Measurements from ENCODE around the gene LPAR3. TPM values are rescaled to one million over a fixed set of nuclear protein-coding genes. Genes with fewer than 3 reads are reported as not detected.

The LPAR3 gene
- total RNA-seq, 4 donors from 2014 or later, result 0.40 to 1.4 (median 0.78) TPM; not detected in 1

DNA sequence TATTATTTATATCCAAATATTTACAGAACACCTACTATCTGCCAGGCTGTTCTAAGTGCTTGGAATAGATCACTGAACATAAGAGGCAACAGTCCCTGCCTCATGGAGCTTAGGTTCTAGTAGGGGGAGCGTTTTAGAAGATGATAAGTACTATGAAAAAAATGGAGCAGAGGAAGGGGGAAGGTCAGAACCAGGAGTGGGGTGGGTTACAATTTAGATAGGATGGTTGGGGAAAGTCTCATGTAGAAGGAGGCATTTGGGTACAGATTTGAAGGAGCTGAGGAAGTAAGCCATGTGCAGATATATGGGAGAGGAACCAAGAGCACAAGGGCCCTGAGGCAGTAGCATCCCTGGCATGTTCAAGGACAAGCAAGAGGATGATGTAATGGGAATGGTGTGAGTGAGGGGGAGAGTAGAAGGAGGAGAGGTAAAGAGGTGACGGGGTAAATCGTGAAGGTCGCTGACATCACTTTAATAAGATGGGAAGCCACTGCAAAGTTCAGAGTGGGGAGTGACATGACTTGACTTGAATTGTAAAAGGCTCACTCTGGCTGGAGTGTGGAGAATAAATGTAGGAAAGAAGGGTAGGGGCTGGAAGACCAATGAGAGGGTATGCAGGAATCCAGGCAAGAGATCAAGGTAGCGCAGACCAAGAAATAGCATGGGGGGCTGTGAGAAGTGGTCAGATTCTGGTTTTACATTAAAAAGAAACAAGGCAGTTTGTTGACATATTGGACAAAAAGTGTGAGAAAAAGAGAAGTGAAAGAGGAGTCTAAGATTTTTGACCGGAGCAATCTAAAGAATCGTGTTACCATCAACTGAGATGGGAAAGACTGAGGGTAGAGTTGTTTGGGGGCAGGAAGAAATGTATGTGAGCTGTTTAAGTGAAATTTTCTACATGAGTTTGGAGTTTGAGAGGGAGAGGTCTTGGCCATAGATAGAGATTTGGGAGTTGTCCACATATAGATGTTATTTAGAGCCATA lies 92.6 kb downstream of the LPAR3 start:
- H3K27me3 ChIP-seq, result no peaks in the 10 kb centered on the region
- DNase-seq, result no peak
- intact Hi-C loops (cut with DNase I), result no loop called here
- WGBS, 2 donors, result 86 to 90% methylated on average over 7 of the region's 7 CpGs
- no peaks in the 10 kb centered on the region for H3K36me3 ChIP-seq
- no peak overlapping the region for H3K4me3 ChIP-seq (replicated peaks in 1 of 3)
- H3K27ac ChIP-seq, result no peak overlapping the region
- no peaks in the 10 kb centered on the region for H3K9me3 ChIP-seq
- no peaks in the 10 kb centered on the region for H3K4me1 ChIP-seq
- TF ChIP-seq POLR2A (IDR thresholded peaks at IDR 0.05), result no peak

DNA sequence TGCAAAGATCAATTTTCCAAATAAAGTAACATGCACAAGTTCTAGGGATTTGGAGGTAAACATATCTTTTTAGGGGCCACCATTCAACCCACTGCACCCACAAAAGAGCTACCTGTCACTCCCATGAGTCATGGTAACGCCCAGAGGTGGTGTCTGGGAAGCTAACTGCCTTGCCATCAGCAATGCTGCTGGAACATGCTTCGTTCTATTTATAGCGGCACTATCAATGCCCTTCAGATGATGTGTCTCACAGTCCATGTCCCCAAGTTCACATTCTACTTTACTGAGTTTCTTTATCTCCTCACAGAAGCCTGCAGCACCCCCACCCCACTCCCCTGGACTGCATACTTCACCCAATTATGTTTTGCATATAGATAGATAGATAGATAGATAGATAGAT lies 95.4 kb downstream of the LPAR3 start:
- H3K4me3 ChIP-seq (replicated peaks in 1 of 3), result no peak overlapping the region
- no peaks in the 10 kb centered on the region for H3K4me1 ChIP-seq
- no peaks in the 10 kb centered on the region for H3K27me3 ChIP-seq
- TF ChIP-seq, protein P1, sequence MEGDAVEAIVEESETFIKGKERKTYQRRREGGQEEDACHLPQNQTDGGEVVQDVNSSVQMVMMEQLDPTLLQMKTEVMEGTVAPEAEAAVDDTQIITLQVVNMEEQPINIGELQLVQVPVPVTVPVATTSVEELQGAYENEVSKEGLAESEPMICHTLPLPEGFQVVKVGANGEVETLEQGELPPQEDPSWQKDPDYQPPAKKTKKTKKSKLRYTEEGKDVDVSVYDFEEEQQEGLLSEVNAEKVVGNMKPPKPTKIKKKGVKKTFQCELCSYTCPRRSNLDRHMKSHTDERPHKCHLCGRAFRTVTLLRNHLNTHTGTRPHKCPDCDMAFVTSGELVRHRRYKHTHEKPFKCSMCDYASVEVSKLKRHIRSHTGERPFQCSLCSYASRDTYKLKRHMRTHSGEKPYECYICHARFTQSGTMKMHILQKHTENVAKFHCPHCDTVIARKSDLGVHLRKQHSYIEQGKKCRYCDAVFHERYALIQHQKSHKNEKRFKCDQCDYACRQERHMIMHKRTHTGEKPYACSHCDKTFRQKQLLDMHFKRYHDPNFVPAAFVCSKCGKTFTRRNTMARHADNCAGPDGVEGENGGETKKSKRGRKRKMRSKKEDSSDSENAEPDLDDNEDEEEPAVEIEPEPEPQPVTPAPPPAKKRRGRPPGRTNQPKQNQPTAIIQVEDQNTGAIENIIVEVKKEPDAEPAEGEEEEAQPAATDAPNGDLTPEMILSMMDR (IDR thresholded peaks at IDR 0.05), result no peak
- TF ChIP-seq POLR2A (IDR thresholded peaks at IDR 0.05), result no peak
- no peak for DNase-seq
- intact Hi-C loops (cut with DNase I), result no loop called here
- H3K36me3 ChIP-seq, result no peaks in the 10 kb centered on the region
- 90 to 92% methylated on average over 3 of the region's 3 CpGs for WGBS, 2 donors
- H3K27ac ChIP-seq, result no peak overlapping the region
- no peaks in the 10 kb centered on the region for H3K9me3 ChIP-seq

DNA sequence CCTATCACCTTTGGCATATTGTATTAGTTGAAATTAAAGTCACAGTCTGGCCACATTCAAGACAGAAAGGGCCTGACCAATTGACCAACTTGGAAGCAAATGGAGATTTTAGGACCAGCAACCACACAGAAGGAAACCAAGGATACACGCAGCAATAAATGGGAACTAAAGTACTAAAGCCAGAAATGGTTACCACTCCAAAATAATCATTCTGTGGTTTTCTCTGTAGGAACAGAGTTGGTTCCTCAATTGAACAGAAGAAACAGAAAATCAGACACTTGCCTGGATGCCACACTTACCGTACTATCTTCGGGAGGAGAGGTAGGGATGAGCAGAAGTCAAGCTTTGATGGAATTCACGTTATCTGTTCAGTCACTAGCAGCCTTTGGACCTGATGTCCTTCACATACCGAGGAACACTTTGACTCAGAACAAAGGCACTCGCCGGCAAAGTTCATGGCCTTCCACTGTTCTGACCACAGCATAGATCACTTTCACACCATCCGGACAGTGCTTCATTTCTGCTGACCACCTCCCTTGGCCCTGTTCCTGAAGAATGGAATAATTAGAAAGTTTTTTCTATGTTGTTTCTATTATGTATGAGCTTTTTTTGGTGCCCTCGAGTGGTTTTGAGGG lies 96.9 kb downstream of the LPAR3 start:
- intact Hi-C loops (cut with DNase I), result no loop called here
- H3K36me3 ChIP-seq, result no peaks in the 10 kb centered on the region
- WGBS, 2 donors, result 88 to 91% methylated on average over 9 of the region's 9 CpGs
- H3K4me1 ChIP-seq, result no peaks in the 10 kb centered on the region
- DNase-seq, result no peak
- no peaks in the 10 kb centered on the region for H3K27me3 ChIP-seq
- H3K4me3 ChIP-seq (replicated peaks in 1 of 3), result no peak overlapping the region
- H3K27ac ChIP-seq, result no peak overlapping the region
- H3K9me3 ChIP-seq, result no peaks in the 10 kb centered on the region
- TF ChIP-seq POLR2A (IDR thresholded peaks at IDR 0.05), result no peak
- TF ChIP-seq, protein P1 (IDR thresholded peaks at IDR 0.05), result no peak

DNA sequence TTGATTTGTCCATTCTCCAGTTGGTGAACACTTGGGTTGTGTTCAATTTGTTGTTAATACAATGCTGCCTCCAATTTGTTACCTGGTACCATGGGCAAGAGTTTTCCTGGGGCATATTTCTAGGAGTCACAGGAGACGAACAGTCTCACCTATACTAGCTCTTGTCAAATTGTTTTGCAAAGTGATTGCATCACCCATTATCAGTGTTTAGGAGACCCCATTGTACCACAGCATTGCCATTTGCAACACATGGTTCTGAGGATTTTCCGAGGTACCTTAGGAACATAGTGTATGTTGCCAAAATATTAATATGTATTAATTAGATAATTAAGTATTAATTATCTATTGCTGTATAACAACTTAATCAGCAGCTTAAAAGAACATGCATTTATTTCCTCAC lies 97.8 kb downstream of the LPAR3 start:
- H3K9me3 ChIP-seq, result no peaks in the 10 kb centered on the region
- no peaks in the 10 kb centered on the region for H3K27me3 ChIP-seq
- no peaks in the 10 kb centered on the region for H3K4me1 ChIP-seq
- intact Hi-C loops (cut with DNase I), result no loop called here
- H3K27ac ChIP-seq, result no peak overlapping the region
- 91 to 98% methylated on average over 2 of the region's 2 CpGs for WGBS, 2 donors
- TF ChIP-seq, protein P1 (IDR thresholded peaks at IDR 0.05), result no peak
- TF ChIP-seq POLR2A (IDR thresholded peaks at IDR 0.05), result no peak
- no peak for DNase-seq
- no peak overlapping the region for H3K4me3 ChIP-seq (replicated peaks in 1 of 3)
- no peaks in the 10 kb centered on the region for H3K36me3 ChIP-seq

DNA sequence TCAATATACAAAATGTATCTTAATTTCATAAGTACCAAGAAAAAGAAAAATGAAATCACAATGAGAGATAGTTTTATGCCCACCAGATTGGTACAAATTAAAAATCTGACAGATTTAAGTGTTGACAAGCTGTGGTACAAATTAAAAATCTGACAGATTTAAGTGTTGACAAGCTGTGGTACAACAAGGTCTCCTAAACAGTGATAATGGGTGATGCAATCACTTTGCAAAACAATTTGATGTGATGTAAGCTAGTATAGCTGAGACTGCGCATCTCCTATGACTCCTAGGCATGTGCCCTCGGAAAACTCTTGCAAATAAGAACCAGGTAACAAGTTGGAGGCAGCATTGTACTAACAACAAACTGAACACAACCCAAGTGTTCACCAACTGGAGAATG lies 100.6 kb downstream of the LPAR3 start:
- no peak overlapping the region for H3K4me3 ChIP-seq (replicated peaks in 1 of 3)
- TF ChIP-seq, protein P1 (IDR thresholded peaks at IDR 0.05), result no peak
- no peak for TF ChIP-seq POLR2A (IDR thresholded peaks at IDR 0.05)
- no peaks in the 10 kb centered on the region for H3K27me3 ChIP-seq
- no peaks in the 10 kb centered on the region for H3K36me3 ChIP-seq
- no peaks in the 10 kb centered on the region for H3K4me1 ChIP-seq
- H3K27ac ChIP-seq, result no peak overlapping the region
- H3K9me3 ChIP-seq, result no peaks in the 10 kb centered on the region
- no peak for DNase-seq
- intact Hi-C loops (cut with DNase I), result no loop called here
- WGBS, 2 donors, result 88 to 95% methylated on average over 2 of the region's 2 CpGs
